GM19328 (cell line): Measurements from ENCODE around the gene VWC2.
"Not testable (repeated sequence)": the region's sequence is repeated elsewhere in the genome, so short reads cannot be mapped to it uniquely, and the experiment has no call there.

Experiments
- ATAC-seq: cut with Tn5 transposase; IDR thresholded peaks from one replicate; pipeline ENCODE4 v1.9.1; 2021; ENCODE audit warnings: mild to moderate bottlenecking, moderate library complexity; ENCODE audit not compliant: unreplicated experiment

Gene VWC2

GRCh38 chr7:49848211-49848841, 74.9 kb downstream of the VWC2 start:
- no peak for ATAC-seq

DNA sequence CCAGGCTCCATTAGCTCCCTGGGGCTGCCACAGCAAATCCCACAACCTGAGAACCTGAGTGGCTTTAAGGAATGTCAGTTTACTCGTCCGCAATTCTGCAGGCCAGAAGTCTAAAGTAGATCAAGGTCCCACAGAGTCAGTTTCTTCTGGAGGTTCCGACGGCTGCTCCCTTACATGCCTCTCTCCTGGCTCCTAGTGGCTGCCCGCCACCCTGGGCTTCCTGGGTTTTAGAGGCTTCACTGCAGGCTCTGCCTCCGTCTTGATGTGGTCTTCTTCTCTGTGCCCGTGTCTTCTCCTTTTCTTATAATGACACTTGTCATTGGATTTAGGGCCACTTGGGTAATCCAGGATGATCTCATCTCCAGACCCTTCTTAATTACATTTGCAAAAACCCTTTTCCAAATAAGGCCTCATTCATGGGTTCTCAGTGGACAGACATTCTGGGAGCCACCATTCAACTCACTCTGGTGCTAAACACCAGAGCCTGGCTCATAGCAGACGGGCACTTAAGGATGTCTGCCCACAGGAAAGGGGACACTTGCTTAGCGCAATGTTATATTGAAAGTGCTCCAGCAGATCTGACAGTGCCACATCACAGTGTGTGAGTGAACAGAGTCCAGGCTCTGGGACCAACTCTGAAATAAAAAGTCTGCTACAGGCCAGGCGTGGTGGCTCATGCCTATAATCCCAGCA, 77.6 kb downstream of the VWC2 start:
- ATAC-seq: no peak

DNA sequence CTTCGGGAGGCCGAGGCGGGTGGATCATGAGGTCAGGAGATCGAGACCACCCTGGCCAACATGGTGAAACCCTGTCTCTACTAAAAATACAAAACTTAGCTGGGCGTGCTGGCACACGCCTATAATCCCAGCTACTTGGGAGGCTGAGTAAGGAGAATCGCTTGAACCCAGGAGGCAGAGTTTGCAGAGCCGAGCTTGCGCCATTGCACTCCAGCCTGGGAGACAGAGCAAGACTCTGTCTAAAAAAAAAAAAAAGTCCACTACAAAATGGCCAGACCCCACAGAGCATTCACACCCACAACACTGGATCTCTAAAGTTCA, 78.1 kb downstream of the VWC2 start:
- not testable (repeated sequence) for ATAC-seq

DNA sequence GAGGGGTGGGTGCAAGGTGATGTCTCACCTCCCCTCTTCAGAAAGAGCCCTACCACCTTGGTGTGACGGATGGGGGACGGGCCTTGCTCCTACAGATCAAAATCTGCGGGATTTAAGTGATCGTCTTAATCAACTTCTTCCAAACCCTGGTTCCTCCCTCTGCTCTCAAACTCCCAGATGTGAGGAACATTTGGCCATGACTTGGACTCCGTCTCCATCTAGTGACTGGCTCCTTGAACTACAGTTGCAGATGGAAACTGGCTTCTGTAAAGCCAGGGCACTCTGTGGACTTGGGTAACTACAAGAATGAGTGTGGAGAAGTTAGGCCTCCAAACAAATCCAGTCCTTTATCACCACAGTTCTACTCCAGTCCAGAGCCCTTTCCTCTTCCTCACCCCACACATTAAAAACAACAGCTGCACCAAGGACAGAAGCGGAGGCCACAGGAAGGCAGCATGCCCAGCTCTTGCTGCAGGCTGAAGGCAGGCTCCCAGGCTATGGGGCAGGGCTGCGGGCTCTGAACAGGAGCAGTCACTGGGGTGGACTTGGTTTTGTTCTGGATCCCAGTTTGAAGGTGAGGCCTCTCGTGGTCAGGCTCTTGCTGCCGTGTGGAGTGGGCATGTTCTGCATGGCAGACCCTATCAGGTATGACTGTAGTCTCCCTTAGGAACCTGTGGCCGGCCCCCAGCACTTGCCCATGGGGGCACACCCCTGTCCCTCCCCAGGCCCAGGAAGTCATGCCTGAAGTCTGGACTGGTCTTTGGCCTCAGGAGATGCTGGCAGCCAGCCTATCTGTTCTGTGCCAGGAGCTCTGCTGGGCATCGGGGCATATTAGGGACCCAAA, 79.4 kb downstream of the VWC2 start:
- peak; percentile 85 for ATAC-seq

GRCh38 chr7:49855281-49855980, 82.0 kb downstream of the VWC2 start:
- ATAC-seq: no peak

- no peak for ATAC-seq
These were observed 86.9 kb downstream of the VWC2 start for GRCh38 chr7:49860293-49860692.

DNA sequence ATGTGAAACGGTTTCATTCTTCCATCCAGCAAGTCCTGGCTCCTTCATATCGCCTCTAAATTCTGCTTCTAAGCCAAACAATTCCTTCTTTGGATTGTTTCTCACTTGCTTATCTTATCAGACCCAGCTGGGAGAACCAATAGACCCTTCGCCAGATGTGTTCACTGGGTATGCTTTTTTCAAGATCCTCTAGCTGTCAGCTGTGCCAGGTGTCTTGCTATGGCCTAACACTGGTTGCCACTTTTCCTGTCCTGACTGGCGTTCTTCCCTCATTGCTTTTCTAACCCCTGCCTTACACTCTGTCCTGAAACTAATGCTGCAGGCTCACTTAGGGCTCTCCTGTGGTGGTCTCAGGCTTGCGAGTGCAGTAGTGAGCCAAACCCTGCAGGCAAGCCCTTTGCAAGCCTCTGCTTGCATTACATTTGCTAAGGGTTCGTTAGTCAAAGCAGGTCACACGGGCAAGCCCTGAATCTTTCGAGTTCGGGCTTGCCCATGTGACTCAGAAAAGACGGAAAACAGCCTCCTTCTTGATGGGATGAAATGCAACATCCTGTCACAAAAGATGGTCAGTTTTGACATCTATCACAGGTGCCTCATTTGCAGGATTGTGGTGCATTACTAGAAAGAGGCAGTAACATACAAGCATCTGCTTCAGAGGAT, 92.8 kb downstream of the VWC2 start:
- ATAC-seq: no peak

- no peak for ATAC-seq
These were observed 93.5 kb downstream of the VWC2 start for GRCh38 chr7:49866910-49867309.

- no peak for ATAC-seq
These were observed 100.0 kb downstream of the VWC2 start for GRCh38 chr7:49873420-49873819.

GRCh38 chr7:49875336-49875735, 101.9 kb downstream of the VWC2 start:
- no peak for ATAC-seq

GRCh38 chr7:49876202-49876601, 102.8 kb downstream of the VWC2 start:
- no peak for ATAC-seq

GRCh38 chr7:49878089-49878488, 104.7 kb downstream of the VWC2 start:
- no peak for ATAC-seq

DNA sequence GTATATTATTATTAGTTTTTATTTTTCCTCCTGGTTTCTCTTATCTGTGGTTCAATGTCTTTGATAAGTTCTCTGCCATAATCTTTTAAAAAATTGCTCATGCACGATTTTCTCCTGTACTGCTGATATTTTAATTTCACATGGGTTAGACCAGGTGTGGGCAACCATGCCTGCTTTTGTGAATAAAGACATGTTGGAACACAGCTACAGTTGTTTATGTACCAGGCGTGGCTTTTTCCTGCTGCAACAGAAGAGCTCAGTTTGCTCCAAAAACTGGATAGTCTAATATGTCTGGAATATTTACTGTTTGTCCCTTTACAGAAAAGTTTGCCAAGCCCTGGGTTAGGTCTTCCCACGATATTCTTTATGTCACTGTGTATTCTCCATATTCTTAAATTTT, 105.2 kb downstream of the VWC2 start:
- ATAC-seq: no peak

DNA sequence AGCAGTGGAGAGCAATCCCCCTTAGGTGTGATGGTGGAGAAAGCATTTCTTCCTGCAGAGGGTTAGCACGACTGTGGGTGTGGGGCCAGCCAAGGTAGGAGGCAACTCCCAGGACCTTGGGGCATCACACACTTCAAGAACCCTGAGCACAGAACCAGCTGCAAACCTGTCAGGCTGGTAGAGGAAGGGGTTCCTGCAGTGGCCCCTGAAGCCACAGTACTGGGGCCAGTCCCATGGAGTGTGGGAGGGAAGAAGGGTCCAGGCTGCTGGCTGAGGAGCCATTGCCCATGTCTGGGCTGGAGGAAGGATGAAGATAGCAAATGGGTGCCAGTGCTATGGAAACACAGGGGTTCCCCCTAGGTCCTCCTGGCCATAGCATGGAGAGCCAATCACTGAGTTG, 110.5 kb downstream of the VWC2 start:
- ATAC-seq: no peak

GRCh38 chr7:49885593-49886285, 112.3 kb downstream of the VWC2 start:
- no peak for ATAC-seq

GRCh38 chr7:49892481-49892880, 119.0 kb downstream of the VWC2 start:
- no peak for ATAC-seq

DNA sequence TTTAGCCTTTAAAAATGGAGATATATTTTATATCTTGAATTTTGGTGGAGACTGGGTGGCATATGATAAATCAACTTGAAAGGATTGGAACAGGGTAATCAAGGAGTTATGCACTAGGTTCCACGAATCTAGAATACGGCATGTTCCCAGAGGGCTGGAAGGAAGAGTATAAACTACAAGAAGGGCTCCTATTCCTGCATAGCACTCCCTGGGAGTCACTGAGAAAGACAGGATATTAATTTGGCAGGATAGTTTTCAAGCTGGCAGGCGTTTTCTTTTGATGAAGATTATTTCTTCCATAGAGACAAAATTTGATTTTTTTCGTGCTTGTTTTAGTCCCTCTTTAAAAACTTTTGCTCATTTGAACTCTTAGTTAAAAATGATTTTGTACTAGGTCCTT, 119.7 kb downstream of the VWC2 start:
- ATAC-seq: no peak

- ATAC-seq: no peak
These were observed 121.1 kb downstream of the VWC2 start for GRCh38 chr7:49894543-49894942.

GRCh38 chr7:49911909-49912308, 138.5 kb downstream of the VWC2 start:
- no peak for ATAC-seq

- ATAC-seq: no peak
These were observed 153.3 kb downstream of the VWC2 start for GRCh38 chr7:49926720-49927119.
